Muscle of leg (tissue), 11 donors: ENCODE results near the gene SIT1. TPM values are rescaled to one million over a fixed set of nuclear protein-coding genes. Genes with fewer than 3 reads are reported as not detected.
"Not testable (repeated sequence)": the region's sequence is repeated elsewhere in the genome, so short reads cannot be mapped to it uniquely, and the experiment has no call there.

Experiments used
- DNase-seq: peaks from one replicate; pipeline ENCODE4 v3.0.0; 2013
- H3K27ac ChIP-seq: one replicate; pipeline ENCODE4 v1.5.1; 2013; ENCODE audit warnings: mild to moderate bottlenecking, low read length, control low read depth
- H3K27me3 ChIP-seq: one replicate; pipeline ENCODE4 v1.6.1; 2013; ENCODE audit warnings: low read length; ENCODE audit not compliant: control insufficient read depth, insufficient read depth
- H3K36me3 ChIP-seq: one replicate; pipeline ENCODE4 v1.6.1; 2013; ENCODE audit warnings: low read length; ENCODE audit not compliant: control insufficient read depth, insufficient read depth
- H3K4me1 ChIP-seq: one replicate; pipeline ENCODE4 v1.6.1; 2013; ENCODE audit warnings: low read length; ENCODE audit not compliant: control insufficient read depth, insufficient read depth
- H3K4me3 ChIP-seq: one replicate; pipeline ENCODE4 v1.5.1; 2013; ENCODE audit warnings: low read length, control low read depth
- H3K9me3 ChIP-seq: replicated peaks from 2 replicates; pipeline ENCODE4 v1.6.1; 2013; ENCODE audit warnings: low read depth, low read length; ENCODE audit not compliant: control insufficient read depth
- WGBS: methylation state at CpG from one replicate; pipeline ENCODE4 v1.1.5; 2013; ENCODE audit warnings: missing lambda C conversion rate; ENCODE audit not compliant: insufficient coverage; 5-methylcytosine and 5-hydroxymethylcytosine counted together
- polyA plus RNA-seq, 8 donors: library from polyadenylated mRNA; unstranded; fragments of 120-200 nt; gene quantifications; one replicate each; pipeline versions ENCODE4 v1.2.1 to v1.2.3, GENCODE V29; 2013; ENCODE audit warnings: inconsistent platforms in 1 of 8, low replicate concordance in 1 of 8; ENCODE audit not compliant: insufficient read length in 8 of 8, insufficient read depth in 1 of 8
- total RNA-seq: library from RNA; stranded (reverse); fragments of 120-200 nt; gene quantifications from one replicate; pipeline ENCODE4 v1.2.4, GENCODE V29; 2013

The SIT1 gene
- total and polyA plus RNA-seq, 9 donors, result 0.09 to 1.7 (median 0.24) TPM; not detected in 3

- DNase-seq, H3K9me3 ChIP-seq, H3K36me3 ChIP-seq, H3K27me3 ChIP-seq, H3K27ac ChIP-seq, H3K4me1 ChIP-seq, H3K4me3 ChIP-seq: not testable (repeated sequence)
- WGBS, result 17% methylated on average over 1 of the region's 8 CpGs
These were observed 12.0 kb downstream of the SIT1 start for GRCh38 chr9:35638751-35639150.

GRCh38 chr9:35637427-35637955, 13.2 kb downstream of the SIT1 start:
- H3K4me3 ChIP-seq, H3K27ac ChIP-seq, H3K9me3 ChIP-seq, H3K27me3 ChIP-seq, DNase-seq, H3K36me3 ChIP-seq, H3K4me1 ChIP-seq: not testable (repeated sequence)
- WGBS, result 90% methylated on average over 9 of the region's 9 CpGs

GRCh38 chr9:35636877-35637246, 13.9 kb downstream of the SIT1 start:
- H3K4me1 ChIP-seq, H3K9me3 ChIP-seq, H3K36me3 ChIP-seq, DNase-seq, H3K4me3 ChIP-seq, H3K27ac ChIP-seq, H3K27me3 ChIP-seq: not testable (repeated sequence)
- WGBS, result 95% methylated on average over 5 of the region's 6 CpGs

GRCh38 chr9:35636135-35636876, 14.4 kb downstream of the SIT1 start:
- H3K4me1 ChIP-seq, result no peaks in the 10 kb centered on the region
- H3K27ac ChIP-seq, result peak overlapping the region; percentile 29
- no peaks in the 10 kb centered on the region for H3K36me3 ChIP-seq
- H3K27me3 ChIP-seq, result no peaks in the 10 kb centered on the region
- DNase-seq, result peak; percentile 62
- 84% methylated on average over 6 of the region's 9 CpGs for WGBS
- H3K4me3 ChIP-seq, result no peak overlapping the region
- H3K9me3 ChIP-seq, result no peaks in the 10 kb centered on the region

GRCh38 chr9:35635730-35636129, 15.0 kb downstream of the SIT1 start:
- H3K27ac ChIP-seq, result no peak overlapping the region
- H3K4me3 ChIP-seq, result no peak overlapping the region
- H3K9me3 ChIP-seq, result no peaks in the 10 kb centered on the region
- no peaks in the 10 kb centered on the region for H3K4me1 ChIP-seq
- H3K36me3 ChIP-seq, result no peaks in the 10 kb centered on the region
- H3K27me3 ChIP-seq, result no peaks in the 10 kb centered on the region
- DNase-seq, result no peak

- H3K9me3 ChIP-seq, result no peaks in the 10 kb centered on the region
- no peak for DNase-seq
- no peaks in the 10 kb centered on the region for H3K4me1 ChIP-seq
- H3K27me3 ChIP-seq, result no peaks in the 10 kb centered on the region
- no peak overlapping the region for H3K4me3 ChIP-seq
- H3K27ac ChIP-seq, result no peak overlapping the region
- WGBS, result 78% methylated on average over 5 of the region's 5 CpGs
- no peaks in the 10 kb centered on the region for H3K36me3 ChIP-seq
These were observed 21.1 kb downstream of the SIT1 start for GRCh38 chr9:35629597-35629996.

GRCh38 chr9:35628389-35628991, 22.2 kb downstream of the SIT1 start:
- 81% methylated on average over 4 of the region's 6 CpGs for WGBS
- DNase-seq, result no peak
- H3K4me3 ChIP-seq, result no peak overlapping the region
- H3K9me3 ChIP-seq, result no peaks in the 10 kb centered on the region
- H3K4me1 ChIP-seq, result no peaks in the 10 kb centered on the region
- H3K27me3 ChIP-seq, result no peaks in the 10 kb centered on the region
- H3K36me3 ChIP-seq, result no peaks in the 10 kb centered on the region
- H3K27ac ChIP-seq, result no peak overlapping the region

- H3K36me3 ChIP-seq, result no peaks in the 10 kb centered on the region
- H3K27me3 ChIP-seq, result no peaks in the 10 kb centered on the region
- H3K27ac ChIP-seq, result no peak overlapping the region
- no peak overlapping the region for H3K4me3 ChIP-seq
- DNase-seq, result no peak
- no peaks in the 10 kb centered on the region for H3K4me1 ChIP-seq
- H3K9me3 ChIP-seq, result no peaks in the 10 kb centered on the region
- 75% methylated on average over 1 of the region's 2 CpGs for WGBS
These were observed 23.2 kb downstream of the SIT1 start for GRCh38 chr9:35627575-35627974.

GRCh38 chr9:35619800-35620158, 31.0 kb downstream of the SIT1 start:
- no peaks in the 10 kb centered on the region for H3K9me3 ChIP-seq
- H3K27me3 ChIP-seq, result peaks cover 37% of the 10 kb centered on the region
- H3K4me3 ChIP-seq, result no peak overlapping the region
- no peak overlapping the region for H3K27ac ChIP-seq
- no peaks in the 10 kb centered on the region for H3K36me3 ChIP-seq
- H3K4me1 ChIP-seq, result peaks cover 14% of the 10 kb centered on the region
- 45% methylated on average over 2 of the region's 2 CpGs for WGBS
- no peak for DNase-seq

- Histone ChIP-seq H3K4me1 (peaks cover 14% of the 10 kb centered on the region), H3K27me3 (peaks cover 37% of the 10 kb centered on the region), H3K27ac (no peak overlapping the region), H3K9me3 (no peaks in the 10 kb centered on the region), H3K4me3 (no peak overlapping the region), H3K36me3 (no peaks in the 10 kb centered on the region)
- 81% methylated on average over 12 of the region's 17 CpGs for WGBS
- DNase-seq, result no peak
These were observed 31.6 kb downstream of the SIT1 start for GRCh38 chr9:35618854-35619799.
